DMS53 treated with DMSO at 0.1 percent for 48 hours (cell line): ENCODE measurements around the gene IDH3G.

Experiments used
- DNase-seq: peaks from one replicate; lab custom pipeline; 2025; ENCODE audit not compliant: unreplicated experiment; lab: John Stamatoyannopoulos, UW

The IDH3G gene

DNA sequence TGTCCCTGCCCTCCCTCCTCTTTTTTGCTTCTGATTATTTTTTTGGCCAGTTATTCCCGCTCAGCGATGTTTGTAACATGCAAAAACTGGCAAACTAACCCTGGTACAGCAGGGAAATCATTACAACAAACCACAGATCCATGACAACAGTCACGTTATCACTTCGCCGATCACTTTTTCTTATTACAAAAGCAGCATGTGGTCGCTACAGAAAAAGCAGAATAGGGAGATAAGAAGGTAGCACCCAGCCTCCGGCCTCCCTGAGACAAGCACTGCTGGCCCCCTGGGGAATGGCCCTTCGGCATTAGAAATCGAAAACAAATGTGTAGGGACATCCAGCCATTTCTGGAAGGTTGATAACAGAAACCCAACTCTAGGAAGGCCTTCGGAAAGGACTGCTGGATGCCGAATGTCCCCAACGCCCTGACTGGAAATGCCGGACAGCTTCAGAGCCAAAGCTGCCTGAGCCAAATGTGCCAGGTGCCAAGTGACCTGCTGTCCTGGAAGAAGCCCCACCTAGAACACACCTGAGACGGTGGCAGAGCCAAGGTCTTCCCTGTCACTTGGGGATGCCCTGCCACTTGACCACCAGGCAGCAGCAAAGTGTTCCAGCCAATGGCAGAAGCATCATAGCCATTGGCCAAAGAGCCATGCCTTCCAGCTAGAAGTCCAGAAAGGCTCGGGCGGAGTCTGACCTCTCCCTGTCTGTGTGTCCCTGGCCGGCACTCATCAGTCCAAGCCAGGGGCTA is 2.9 kb downstream of the IDH3G start:
- DNase-seq: no peak

- no peak for DNase-seq
These were observed 4.5 kb downstream of the IDH3G start for GRCh38 chrX:153789654-153790053.

GRCh38 chrX:153786669-153787068 is 7.5 kb downstream of the IDH3G start:
- DNase-seq: no peak

- DNase-seq: no peak
These were observed 9.7 kb downstream of the IDH3G start for GRCh38 chrX:153784325-153784967.

GRCh38 chrX:153783378-153784013 is 10.7 kb downstream of the IDH3G start:
- DNase-seq: no peak

GRCh38 chrX:153782871-153783270 is 11.3 kb downstream of the IDH3G start:
- no peak for DNase-seq

- DNase-seq: peak; percentile 70
These were observed 11.9 kb downstream of the IDH3G start for GRCh38 chrX:153782313-153782712.

- peak; percentile 29 for DNase-seq
These were observed 12.6 kb downstream of the IDH3G start for GRCh38 chrX:153781428-153782047.

DNA sequence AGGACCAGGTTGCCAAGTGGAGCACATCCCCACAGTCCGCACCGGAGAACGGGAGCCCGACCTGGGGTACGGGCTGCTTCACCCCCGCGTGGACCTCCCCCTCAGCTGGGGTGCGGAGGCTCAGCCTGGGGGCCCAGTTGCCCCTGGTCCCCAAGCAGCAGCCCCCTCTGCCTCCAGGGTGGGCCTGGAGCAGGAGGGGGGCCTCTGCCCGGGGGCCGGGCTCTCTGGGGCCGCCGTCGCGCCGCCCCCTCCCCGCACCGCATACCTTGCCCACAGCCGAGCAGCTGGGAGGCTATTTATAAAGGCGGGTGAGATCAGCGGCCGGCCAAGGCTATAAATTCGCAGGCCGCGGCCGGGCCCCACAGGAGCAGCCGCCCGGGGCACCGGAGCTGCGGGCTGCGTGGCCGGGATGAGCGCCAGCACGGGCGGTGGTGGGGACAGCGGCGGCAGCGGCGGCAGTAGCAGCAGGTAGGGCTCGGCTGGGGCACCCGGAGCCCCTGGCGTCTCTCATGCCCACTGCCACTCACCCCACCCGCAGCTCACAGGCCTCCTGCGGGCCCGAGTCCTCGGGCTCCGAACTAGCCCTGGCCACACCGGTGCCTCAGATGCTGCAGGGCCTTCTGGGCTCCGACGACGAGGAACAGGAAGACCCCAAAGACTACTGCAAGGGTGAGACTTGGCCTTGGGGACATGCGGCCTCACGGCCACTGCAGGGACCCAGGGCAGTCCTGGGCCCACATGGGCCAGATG is 13.3 kb downstream of the IDH3G start, which contains the start of gene SRPK3:
Gene SRPK3, plus strand, starts transcription at position 364 of the 750 bp plus-strand sequence. Its CDS starts 46 bp downstream, at position 410.
- DNase-seq: no peak

DNA sequence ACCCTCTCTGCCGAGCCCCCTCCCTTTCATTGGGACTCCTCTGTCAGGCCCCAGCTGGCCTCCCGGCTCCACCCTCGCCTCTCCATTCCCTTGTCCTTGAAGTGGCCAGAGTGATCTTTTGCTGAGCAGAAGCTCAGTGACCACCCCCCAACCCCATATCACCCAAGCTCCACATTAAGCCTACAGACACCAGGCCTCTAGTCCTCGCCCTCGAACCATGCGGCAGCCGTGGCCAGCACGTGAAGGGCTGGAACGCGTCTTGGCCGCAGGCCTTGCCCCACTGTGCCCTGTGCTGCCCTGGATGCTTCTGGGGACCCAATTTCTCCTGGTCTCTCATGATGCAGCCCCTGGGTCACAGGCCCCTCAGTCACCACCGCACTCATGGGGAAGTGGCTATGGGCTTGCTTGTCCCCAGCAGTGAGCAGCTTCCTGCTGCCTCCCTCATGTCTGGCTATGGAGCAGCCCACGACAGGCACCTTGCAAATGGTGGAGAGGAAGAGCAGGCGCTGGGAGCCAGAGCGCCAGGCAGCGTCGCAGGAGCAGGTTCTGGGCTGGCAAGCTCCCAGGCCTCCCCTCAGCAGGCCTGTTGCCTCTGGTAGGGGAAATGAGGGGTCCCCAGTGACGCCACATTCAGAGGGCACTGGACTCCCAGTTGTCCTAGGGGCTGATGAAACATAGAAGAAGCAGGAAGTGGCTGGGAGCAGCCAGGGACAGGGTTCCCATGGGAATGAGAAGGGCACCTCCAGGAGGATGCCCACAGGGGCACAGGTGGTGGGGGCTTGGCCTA is 14.1 kb downstream of the IDH3G start:
- DNase-seq: peak; percentile 15

DNA sequence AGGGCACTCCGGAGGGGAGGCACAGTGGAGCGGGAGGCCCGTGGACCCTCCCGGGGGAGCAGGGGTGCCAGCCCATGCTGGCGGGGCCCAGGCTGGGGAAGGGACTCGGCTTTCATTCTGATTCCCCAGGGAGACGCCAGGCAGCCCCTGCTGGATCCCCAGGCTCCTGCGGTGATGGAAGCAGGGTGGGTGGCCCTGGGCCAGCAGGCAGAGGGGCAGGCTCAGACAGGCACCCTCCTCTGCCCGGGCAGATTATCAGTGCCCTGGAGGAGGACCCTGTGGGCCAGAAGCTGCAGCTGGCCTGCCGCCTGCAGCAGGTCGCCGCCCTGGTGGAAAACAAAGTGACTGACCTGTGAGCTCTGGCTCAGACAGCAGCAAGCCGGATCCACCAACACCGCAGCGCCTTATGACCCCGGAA is 15.5 kb downstream of the IDH3G start:
- DNase-seq: no peak

GRCh38 chrX:153778181-153778580 is 16.0 kb downstream of the IDH3G start:
- no peak for DNase-seq

GRCh38 chrX:153777261-153778090 is 16.7 kb downstream of the IDH3G start:
- no peak for DNase-seq

GRCh38 chrX:153776611-153777045 is 17.5 kb downstream of the IDH3G start:
- DNase-seq: no peak

DNA sequence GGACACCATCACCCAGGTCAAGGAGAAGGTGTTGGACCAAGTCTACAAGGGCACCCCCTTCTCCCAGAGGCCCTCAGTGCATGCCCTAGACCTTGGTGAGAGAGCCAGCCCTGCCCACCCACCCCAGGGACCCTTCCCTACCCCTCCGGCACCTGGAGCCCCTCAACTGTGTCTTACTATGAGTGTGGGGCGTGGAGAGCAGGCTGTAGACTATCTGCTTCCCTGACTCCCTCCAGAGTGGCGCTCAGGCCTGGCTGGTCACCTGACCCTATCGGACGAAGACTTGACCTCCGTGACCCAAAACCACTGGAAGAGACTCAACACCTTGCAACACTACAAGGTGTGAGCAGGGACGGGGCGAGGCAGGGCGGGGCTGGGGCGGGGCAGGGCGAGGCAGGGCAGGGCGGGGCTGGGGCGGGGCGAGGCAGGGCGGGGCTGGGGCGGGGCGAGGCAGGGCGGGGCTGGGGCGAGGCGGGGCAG is 18.0 kb downstream of the IDH3G start:
- no peak for DNase-seq

DNA sequence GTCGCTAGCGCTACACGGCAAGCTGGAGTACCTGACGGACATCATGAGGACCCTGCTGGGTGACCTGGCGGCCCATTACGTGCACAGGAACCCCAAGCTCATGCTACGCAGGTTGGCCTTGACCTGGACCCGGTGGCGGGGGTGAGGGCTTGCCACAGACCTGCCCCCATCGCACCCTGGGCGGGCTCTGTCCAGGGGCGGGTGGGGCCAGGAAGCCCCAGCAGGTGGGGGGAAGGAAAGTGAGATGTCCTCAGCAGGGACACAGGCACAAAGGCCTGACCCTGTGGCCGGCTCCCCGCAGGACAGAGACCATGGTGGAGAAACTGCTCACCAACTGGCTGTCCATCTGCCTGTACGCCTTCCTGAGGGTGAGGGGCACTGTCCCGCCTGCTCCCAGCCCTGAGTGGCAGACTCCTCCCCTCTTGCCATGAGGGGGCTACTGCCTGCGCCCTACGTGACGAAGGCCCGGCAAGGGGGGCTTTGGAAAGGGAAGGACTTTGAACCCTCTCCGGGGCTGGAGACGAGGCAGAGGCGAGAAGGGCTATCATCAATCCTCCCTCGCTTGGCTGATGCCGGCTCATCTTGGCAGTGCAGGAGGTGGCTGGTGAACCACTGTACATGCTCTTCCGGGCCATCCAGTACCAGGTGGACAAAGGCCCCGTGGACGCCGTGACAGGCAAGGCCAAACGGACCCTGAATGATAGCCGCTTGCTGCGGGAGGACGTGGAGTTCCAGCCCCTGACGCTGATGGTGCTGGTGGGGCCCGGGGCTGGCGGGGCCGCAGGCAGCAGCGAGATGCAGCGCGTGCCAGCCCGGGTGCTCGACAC is 18.7 kb downstream of the IDH3G start:
- DNase-seq: no peak

DNA sequence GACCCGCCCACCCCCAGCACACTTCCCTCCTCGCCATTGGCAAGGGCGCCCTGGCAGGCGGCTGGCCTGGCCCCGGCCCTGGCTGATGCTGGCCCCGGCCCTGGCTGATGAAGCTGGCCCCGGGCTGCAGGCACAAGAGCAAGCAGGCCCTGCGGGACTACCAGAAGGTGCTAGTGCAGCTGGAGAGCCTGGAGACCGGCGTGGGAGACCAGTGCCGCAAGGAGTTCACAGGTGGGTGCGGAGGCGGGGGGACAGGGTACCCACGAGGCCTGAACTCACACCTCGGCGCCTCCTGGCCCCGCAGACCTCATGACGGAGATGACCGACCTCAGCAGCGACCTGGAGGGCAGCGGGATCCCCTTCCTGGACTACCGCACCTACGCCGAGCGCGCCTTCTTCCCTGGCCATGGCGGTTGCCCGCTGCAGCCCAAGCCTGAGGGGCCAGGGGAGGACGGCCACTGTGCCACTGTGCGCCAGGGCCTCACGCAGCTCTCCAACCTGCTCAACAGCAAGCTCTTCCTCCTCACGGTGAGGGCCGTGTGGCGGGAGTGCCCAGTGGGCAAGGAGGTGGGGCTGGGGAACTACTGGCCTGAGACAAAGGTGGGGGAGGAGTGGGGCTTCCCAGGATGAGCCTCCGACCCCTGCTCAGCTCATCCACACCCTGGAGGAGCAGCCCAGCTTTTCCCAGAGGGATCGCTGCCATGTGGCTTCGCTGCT is 19.4 kb downstream of the IDH3G start:
- no peak for DNase-seq
